GM10266 (cell line): ENCODE measurements around the gene TRRAP.
"Not testable (repeated sequence)": the region's sequence is repeated elsewhere in the genome, so short reads cannot be mapped to it uniquely, and the experiment has no call there.

Experiments used
- DNase-seq: peaks from one replicate; pipeline ENCODE4 v3.0.0; 2012; ENCODE audit errors: extremely low spot score
- TF ChIP-seq, protein P1 (sequence below): IDR thresholded peaks from 2 replicates; pipeline ENCODE4 v1.5.1; 2012; ENCODE audit warnings: mild to moderate bottlenecking, low read depth; ENCODE audit not compliant: control insufficient read depth, insufficient read depth; ENCODE audit errors: missing control alignments

The TRRAP gene

DNA sequence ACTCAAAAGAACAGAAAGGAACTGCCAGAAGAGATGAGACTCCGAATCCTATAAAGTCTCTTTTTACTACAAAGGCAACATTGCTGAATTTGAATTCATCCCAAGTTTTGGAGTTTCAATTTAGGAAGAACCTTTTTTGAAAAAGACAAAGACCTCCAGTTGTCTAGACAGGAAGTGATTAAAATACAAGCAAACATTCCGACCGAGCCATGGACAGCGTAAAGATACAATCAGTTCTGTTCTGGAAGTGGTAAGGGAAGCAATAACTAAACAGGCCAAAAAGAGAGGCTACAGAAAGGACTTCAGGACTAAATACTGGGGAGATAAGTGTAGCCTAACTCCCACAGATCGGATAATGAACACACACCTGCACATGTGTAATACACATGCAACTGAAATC, 164.6 kb downstream of the TRRAP start:
- no peak for DNase-seq
- TF ChIP-seq, protein P1, sequence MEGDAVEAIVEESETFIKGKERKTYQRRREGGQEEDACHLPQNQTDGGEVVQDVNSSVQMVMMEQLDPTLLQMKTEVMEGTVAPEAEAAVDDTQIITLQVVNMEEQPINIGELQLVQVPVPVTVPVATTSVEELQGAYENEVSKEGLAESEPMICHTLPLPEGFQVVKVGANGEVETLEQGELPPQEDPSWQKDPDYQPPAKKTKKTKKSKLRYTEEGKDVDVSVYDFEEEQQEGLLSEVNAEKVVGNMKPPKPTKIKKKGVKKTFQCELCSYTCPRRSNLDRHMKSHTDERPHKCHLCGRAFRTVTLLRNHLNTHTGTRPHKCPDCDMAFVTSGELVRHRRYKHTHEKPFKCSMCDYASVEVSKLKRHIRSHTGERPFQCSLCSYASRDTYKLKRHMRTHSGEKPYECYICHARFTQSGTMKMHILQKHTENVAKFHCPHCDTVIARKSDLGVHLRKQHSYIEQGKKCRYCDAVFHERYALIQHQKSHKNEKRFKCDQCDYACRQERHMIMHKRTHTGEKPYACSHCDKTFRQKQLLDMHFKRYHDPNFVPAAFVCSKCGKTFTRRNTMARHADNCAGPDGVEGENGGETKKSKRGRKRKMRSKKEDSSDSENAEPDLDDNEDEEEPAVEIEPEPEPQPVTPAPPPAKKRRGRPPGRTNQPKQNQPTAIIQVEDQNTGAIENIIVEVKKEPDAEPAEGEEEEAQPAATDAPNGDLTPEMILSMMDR = no peak

DNA sequence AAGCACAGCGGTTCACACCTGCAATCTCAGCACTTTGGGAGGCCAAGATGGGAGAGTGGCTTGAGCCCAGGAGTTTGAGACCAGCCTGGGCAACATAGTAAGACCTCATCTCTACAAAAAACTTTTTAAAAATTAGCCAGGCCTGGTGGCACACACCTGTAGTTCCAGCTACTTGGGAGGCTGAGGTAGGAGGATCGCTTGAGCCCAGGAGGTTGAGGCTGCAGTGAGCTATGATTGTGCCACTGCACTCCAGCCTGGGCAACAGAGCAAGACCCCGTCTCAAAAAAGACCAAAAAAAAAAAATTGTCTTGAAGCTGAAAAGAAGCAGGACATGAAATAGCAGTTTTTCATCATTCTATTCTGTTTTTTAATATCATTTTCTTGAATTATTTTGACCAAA, 166.5 kb downstream of the TRRAP start:
- not testable (repeated sequence) for DNase-seq

DNA sequence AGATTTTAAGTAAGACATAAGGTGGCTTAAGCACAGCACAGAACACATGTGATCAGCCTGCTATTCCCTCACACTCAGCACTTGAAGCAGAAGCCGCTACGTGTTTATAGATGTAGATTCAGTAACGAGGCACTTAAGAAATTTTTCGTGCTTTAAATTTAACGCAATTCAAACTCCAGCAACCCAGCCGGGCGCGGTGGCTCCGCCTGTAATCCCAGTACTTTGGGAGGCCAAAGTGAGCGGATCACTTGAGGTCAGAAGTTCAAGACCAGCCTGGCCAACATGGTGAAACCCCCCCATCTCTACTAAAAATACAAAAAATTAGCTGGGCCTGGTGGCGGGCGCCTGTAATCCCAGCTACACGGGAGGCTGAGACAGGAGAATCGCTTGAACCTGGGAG, 167.9 kb downstream of the TRRAP start:
- DNase-seq = not testable (repeated sequence)

DNA sequence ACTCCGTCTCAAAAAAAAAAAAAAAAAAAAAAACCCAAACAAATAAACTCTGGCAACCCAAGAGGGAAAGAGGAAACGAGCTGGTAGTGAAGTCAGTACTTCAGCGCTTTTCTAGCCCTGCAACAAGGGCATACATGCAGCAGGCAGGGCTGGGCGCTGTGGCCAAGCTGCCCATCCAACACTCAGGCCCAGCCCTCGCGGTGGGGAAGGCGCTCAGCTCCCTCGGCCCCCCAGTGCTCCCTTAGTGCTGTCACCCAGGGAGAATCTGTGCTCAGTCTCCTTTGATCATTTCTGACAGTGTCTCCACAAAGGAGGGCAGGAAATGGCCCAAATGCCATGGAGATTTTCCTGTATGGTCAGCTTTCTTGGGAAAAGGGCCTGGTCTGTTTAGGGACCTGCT, 168.4 kb downstream of the TRRAP start:
- TF ChIP-seq, protein P1 = no peak
- no peak for DNase-seq

DNA sequence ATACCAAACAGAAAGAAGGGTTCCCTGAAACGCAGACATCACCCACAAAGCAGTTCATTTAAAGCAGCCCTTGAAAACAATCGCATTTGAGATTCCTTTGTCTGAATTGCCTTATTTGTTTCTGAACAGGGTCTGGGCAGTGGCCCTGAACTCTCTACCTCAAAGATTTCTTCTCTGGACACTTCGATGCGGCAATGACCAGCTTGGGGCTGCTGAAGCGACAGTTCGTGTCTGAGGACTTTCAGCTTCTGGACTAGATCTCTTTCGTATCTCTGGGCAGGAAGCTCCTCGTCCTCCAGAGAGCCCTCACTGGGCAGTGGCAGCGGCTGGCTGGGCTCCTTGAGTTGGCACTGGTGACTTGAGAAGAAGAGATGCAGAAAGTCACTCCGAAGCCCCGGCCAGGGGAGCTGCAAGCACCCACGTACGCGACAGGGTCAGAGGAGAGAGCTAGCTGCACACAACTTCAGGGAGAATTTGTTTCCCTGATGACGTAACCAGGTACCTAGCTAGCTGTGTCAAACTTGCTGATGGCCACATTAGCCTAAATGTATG, 169.3 kb downstream of the TRRAP start:
- DNase-seq = no peak
- TF ChIP-seq, protein P1 = no peak

DNA sequence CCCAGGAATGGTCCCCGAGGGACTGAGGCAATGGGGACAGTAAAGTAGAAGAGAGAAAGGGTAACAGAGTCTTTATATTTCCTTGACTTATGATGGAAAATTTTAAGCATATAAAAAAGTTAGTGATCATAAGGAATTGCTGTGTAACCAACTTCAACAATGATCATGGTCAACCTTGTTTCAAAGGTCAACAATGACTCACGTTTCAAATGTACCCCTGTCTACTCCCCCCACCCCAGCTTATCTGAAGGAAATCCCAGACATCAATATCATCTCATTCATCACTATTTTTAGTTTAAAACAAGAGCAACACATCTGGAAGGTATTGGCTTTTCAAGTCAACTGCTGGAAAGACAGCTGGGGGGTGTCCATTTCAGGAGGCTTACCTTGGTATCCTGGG, 172.6 kb downstream of the TRRAP start:
- no peak for DNase-seq
- TF ChIP-seq, protein P1 = no peak

DNA sequence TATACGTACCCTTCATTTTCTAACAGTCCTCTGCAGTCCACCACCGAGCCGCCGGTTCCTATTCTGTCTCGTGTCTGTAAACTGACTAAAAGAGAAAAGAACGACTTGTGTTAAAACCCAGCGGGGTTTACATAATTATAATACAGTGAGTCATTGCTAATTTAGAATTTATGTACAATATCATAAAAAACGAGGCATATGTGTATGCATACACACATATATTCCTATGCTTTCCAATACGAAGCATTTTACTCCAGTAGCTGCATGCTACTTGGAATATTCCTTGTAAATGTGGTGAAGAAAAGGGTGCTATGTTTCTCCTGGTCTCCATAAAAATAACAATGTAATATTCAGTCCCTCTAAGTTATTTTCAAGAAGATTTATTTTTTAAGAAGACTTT, 176.4 kb downstream of the TRRAP start:
- TF ChIP-seq, protein P1 = no peak
- no peak for DNase-seq

DNA sequence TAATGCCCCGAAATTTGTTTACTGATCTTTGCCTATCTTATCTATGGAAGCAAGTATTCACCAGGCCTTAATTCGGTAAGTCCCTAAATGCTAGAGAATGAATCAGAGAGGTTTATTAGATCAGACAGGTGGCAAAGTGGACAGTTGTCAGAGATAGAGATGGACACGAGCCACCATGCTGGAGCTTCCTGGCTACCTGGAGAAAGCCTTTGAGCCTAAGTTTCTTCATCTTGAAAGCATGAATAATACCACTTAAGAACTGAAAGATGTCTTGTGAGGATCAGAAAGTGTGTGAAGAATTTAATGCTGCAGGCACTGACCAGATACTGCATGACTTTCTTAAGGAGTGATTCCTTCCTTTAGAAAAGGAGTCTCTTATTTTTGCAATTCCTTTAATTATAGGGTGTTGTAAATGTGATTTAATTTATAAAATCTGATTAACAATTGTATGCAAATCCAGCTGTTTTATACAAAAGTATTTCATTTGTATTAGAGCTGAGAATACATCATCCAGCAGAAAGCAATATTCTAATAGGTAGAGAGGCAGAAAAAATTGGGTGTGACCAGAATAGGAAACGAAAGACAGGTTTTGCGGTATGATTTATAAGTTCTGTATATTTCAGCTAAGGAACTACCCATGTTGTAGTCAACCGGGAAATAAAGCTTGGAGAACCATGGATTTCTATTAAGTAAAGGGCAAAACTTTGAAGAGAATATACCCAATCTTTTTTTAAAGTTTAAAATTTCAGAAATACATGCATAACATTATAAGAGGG, 182.9 kb downstream of the TRRAP start:
- TF ChIP-seq, protein P1 = no peak
- no peak for DNase-seq
